H1 (cell line): ENCODE results near the gene TP53BP1. TPM values are rescaled to one million over a fixed set of nuclear protein-coding genes. Genes with fewer than 3 reads are reported as not detected.

Source experiments
- CTCF ChIA-PET: fragments of 300-600 bp; sonication (Branson Sonifier 250); formaldehyde crosslinking; loops from one replicate; lab custom pipeline; 2021; ENCODE audit not compliant: partially characterized antibody; lab: Charles Lee
- POLR2A ChIA-PET: fragments of 300-600 bp; sonication (Branson Sonifier 250); formaldehyde crosslinking; loops from one replicate; lab custom pipeline; 2021; ENCODE audit warnings: inconsistent platforms; ENCODE audit not compliant: partially characterized antibody; lab: Charles Lee
- DNase-seq, 2 experiments: peaks; one replicate each; pipeline versions ENCODE4 v3.0.0 to v3.0.0-alpha.2; 2010 to 2022; ENCODE audit warnings: low spot score in 2 of 2, low read depth in 1 of 2, mixed read lengths in 1 of 2
- FAIRE-seq: peaks from 2 replicates; lab custom pipeline; 2011; peaks lifted over from hg19 to GRCh38; lab: Jason Lieb, UNC
- H2AFZ ChIP-seq: 2 replicates; pipeline ENCODE4 v1.8.1; 2012; ENCODE audit warnings: low read length, inconsistent platforms
- H2AK5ac ChIP-seq: 2 replicates; pipeline ENCODE4 v1.6.1; 2013; ENCODE audit warnings: low read depth, low read length
- H2BK120ac ChIP-seq: replicated peaks from 2 replicates; pipeline ENCODE3; 2013; ENCODE audit warnings: low read depth, low read length, inconsistent platforms
- H2BK12ac ChIP-seq: 2 replicates; pipeline ENCODE4 v1.6.1; 2013; ENCODE audit warnings: low read depth, low read length
- H2BK15ac ChIP-seq: 2 replicates; pipeline ENCODE4 v1.6.1; 2013; ENCODE audit warnings: low read length
- H2BK20ac ChIP-seq: 2 replicates; pipeline ENCODE4 v1.6.1; 2013; ENCODE audit warnings: low read length
- H2BK5ac ChIP-seq: 2 replicates; pipeline ENCODE4 v1.6.1; 2013; ENCODE audit warnings: low read depth, low read length
- H3K14ac ChIP-seq: 2 replicates; pipeline ENCODE4 v1.6.1; 2013; ENCODE audit warnings: inconsistent platforms; ENCODE audit not compliant: insufficient read length
- H3K18ac ChIP-seq: 2 replicates; pipeline ENCODE4 v1.6.1; 2013; ENCODE audit warnings: low read length; ENCODE audit errors: extremely low read depth
- H3K23ac ChIP-seq: 2 replicates; pipeline ENCODE4 v1.6.1; 2013; ENCODE audit warnings: inconsistent platforms; ENCODE audit not compliant: insufficient read length
- H3K23me2 ChIP-seq: 2 replicates; pipeline ENCODE4 v1.6.1; 2013; ENCODE audit warnings: low read depth, low read length
- H3K27ac ChIP-seq: 2 replicates; pipeline ENCODE4 v1.6.1; 2011; ENCODE audit warnings: low read depth, low read length, inconsistent platforms
- H3K27me3 ChIP-seq, 4 experiments: replicated peaks in 1 of 4; 1 replicate in 1 of 4; 2 replicates in 3 of 4; pipeline versions ENCODE4 v1.6.1 to v1.8.1; 2011 to 2013; ENCODE audit warnings: low read length in 3 of 4, mild to moderate bottlenecking in 3 of 4, inconsistent platforms in 2 of 4, mixed read lengths in 2 of 4, moderate library complexity in 1 of 4; ENCODE audit not compliant: control insufficient read depth in 3 of 4, insufficient read depth in 3 of 4; ENCODE audit errors: extremely low read depth in 1 of 4
- H3K36me3 ChIP-seq, 4 experiments: 2 replicates each; pipeline versions ENCODE4 v1.6.1 to v1.8.1; 2011 to 2013; ENCODE audit warnings: mild to moderate bottlenecking in 4 of 4, low read length in 3 of 4, moderate library complexity in 2 of 4, control low read depth in 1 of 4, inconsistent platforms in 1 of 4; ENCODE audit not compliant: insufficient read depth in 4 of 4, control insufficient read depth in 2 of 4
- H3K4ac ChIP-seq: replicated peaks from 2 replicates; pipeline ENCODE3; 2013; ENCODE audit warnings: low read length, low read depth, mixed read lengths, inconsistent platforms; ENCODE audit not compliant: insufficient read length
- H3K4me1 ChIP-seq, 4 experiments: replicated peaks in 1 of 4; 1 replicate in 1 of 4; 2 replicates in 3 of 4; pipeline versions ENCODE4 v1.6.1 to v1.8.1; 2011 to 2013; ENCODE audit warnings: low read length in 3 of 4, inconsistent platforms in 2 of 4, mixed read lengths in 1 of 4; ENCODE audit not compliant: insufficient read depth in 4 of 4, control insufficient read depth in 3 of 4
- H3K4me2 ChIP-seq, 2 experiments: 2 replicates each; pipeline versions ENCODE4 v1.6.1 to v1.8.1; 2011 to 2013; ENCODE audit warnings: low read depth in 2 of 2, low read length in 2 of 2, control low read depth in 1 of 2, inconsistent platforms in 1 of 2, mild to moderate bottlenecking in 1 of 2; ENCODE audit not compliant: insufficient read depth in 1 of 2
- H3K4me3 ChIP-seq, 4 experiments: fragments of 200-600, 300-600 bp in 1 of 4; sonication (generic), shearing (Covaris generic), sonication (Bioruptor Twin) in 1 of 4; 2 replicates each; pipeline versions ENCODE4 v1.5.1 to v1.8.1; 2011 to 2016; ENCODE audit warnings: low read length in 4 of 4, low read depth in 3 of 4, control low read depth in 2 of 4, inconsistent platforms in 2 of 4, mild to moderate bottlenecking in 2 of 4, mixed read lengths in 1 of 4, moderate library complexity in 1 of 4; ENCODE audit not compliant: insufficient read depth in 2 of 4; ENCODE audit errors: extremely low read depth in 1 of 4
- H3K56ac ChIP-seq: replicated peaks from 2 replicates; pipeline ENCODE3; 2013; ENCODE audit warnings: low read depth, mild to moderate bottlenecking, mixed read lengths, low read length, inconsistent platforms; ENCODE audit not compliant: insufficient read length
- H3K79me1 ChIP-seq: 2 replicates; pipeline ENCODE4 v1.6.1; 2013; ENCODE audit warnings: low read depth, low read length, control low read depth
- H3K79me2 ChIP-seq, 2 experiments: 2 replicates each; pipeline versions ENCODE4 v1.6.1 to v1.8.1; 2012 to 2013; ENCODE audit warnings: low read length in 2 of 2, mild to moderate bottlenecking in 2 of 2, inconsistent platforms in 1 of 2; ENCODE audit not compliant: insufficient read depth in 2 of 2, control insufficient read depth in 1 of 2
- H3K9ac ChIP-seq, 4 experiments: replicated peaks in 1 of 4; 1 replicate in 1 of 4; 2 replicates in 3 of 4; pipeline versions ENCODE4 v1.6.1 to v1.8.1; 2011 to 2013; ENCODE audit warnings: low read depth in 3 of 4, low read length in 3 of 4, control low read depth in 2 of 4, mild to moderate bottlenecking in 2 of 4, moderate library complexity in 2 of 4, inconsistent platforms in 1 of 4; ENCODE audit errors: extremely low read depth in 1 of 4
- H3K9me3 ChIP-seq, 2 experiments: 2 replicates each; pipeline versions ENCODE4 v1.6.1 to v1.8.1; 2012 to 2013; ENCODE audit warnings: mild to moderate bottlenecking in 2 of 2, moderate library complexity in 2 of 2, control low read depth in 1 of 2, inconsistent platforms in 1 of 2, low read depth in 1 of 2, low read length in 1 of 2, mixed read lengths in 1 of 2; ENCODE audit not compliant: insufficient read depth in 2 of 2
- H4K20me1 ChIP-seq, 2 experiments: replicated peaks in 1 of 2; 2 replicates each; pipeline versions ENCODE3 to v1.8.1; 2011 to 2013; ENCODE audit warnings: inconsistent platforms in 2 of 2, low read length in 2 of 2, mild to moderate bottlenecking in 1 of 2; ENCODE audit not compliant: insufficient read depth in 2 of 2, control insufficient read depth in 1 of 2
- H4K5ac ChIP-seq: 2 replicates; pipeline ENCODE4 v1.6.1; 2013; ENCODE audit warnings: low read length, low read depth, mixed read lengths, inconsistent platforms; ENCODE audit not compliant: insufficient read length
- H4K8ac ChIP-seq: 2 replicates; pipeline ENCODE4 v1.8.0; 2013; ENCODE audit warnings: mild to moderate bottlenecking, moderate library complexity, low read length, inconsistent platforms; ENCODE audit not compliant: insufficient read depth; ENCODE audit errors: extremely low read depth
- H4K91ac ChIP-seq: replicated peaks from 2 replicates; pipeline ENCODE3; 2013; ENCODE audit warnings: low read length, mixed read lengths, inconsistent platforms; ENCODE audit not compliant: insufficient read length
- ASH2L ChIP-seq: fragments of 200-600, 300-600 bp; sonication (generic); IDR thresholded peaks from one replicate; pipeline ENCODE4 v1.7.1; 2017; ENCODE audit warnings: low read length
- BACH1 ChIP-seq: IDR thresholded peaks from 2 replicates; pipeline ENCODE4 v1.6.1; 2012; ENCODE audit warnings: low read length, improper control_type of control experiment
- CHD1 ChIP-seq: IDR thresholded peaks from 2 replicates; pipeline ENCODE4 v1.6.1; 2012; ENCODE audit warnings: low read depth, low read length, improper control_type of control experiment
- CTBP2 ChIP-seq: IDR thresholded peaks from 2 replicates; pipeline ENCODE4 v1.7.0; 2011; ENCODE audit warnings: borderline replicate concordance, mild to moderate bottlenecking, moderate library complexity, mixed read lengths, low read length; ENCODE audit not compliant: insufficient read depth, insufficient read length
- HDAC2 ChIP-seq, 2 experiments: fragments of 300-600 bp in 1 of 2; sonication (generic) in 1 of 2; IDR thresholded peaks; 2 replicates each; pipeline ENCODE4 v1.6.1; 2011 to 2012; ENCODE audit warnings: low read depth in 2 of 2, low read length in 2 of 2, mild to moderate bottlenecking in 2 of 2, moderate library complexity in 2 of 2, borderline replicate concordance in 1 of 2, inconsistent platforms in 1 of 2
- JUN ChIP-seq: IDR thresholded peaks from 2 replicates; pipeline ENCODE4 v1.6.1; 2011; ENCODE audit warnings: low read depth, mild to moderate bottlenecking, improper control_type of control experiment, low read length
- KDM1A ChIP-seq: fragments of 200-600, 300-600 bp; sonication (generic); IDR thresholded peaks from 2 replicates; pipeline ENCODE4 v1.7.1; 2016; ENCODE audit warnings: mild to moderate bottlenecking, low read length, borderline replicate concordance
- SIN3A ChIP-seq, 2 experiments: IDR thresholded peaks in 1 of 2; conservative IDR thresholded peaks in 1 of 2; 2 replicates each; pipeline ENCODE4 v1.6.1; 2011 to 2012; ENCODE audit warnings: low read length in 2 of 2, improper control_type of control experiment in 1 of 2, low read depth in 1 of 2, mild to moderate bottlenecking in 1 of 2
- SP4 ChIP-seq: IDR thresholded peaks from 2 replicates; pipeline ENCODE4 v1.6.1; 2012; ENCODE audit warnings: low read length, inconsistent platforms
- SUZ12 ChIP-seq: fragments of 200-600 bp; sonication (generic); IDR thresholded peaks from 2 replicates; pipeline ENCODE4 v1.6.1; 2012; ENCODE audit warnings: mild to moderate bottlenecking, inconsistent platforms, low read length, moderate library complexity, mixed read lengths
- WGBS, 2 experiments: shearing (Covaris generic) in 1 of 2; methylation state at CpG; one replicate each; pipeline versions ENCODE4 v1.1.6 to v1.1.7; 2013 to 2015; ENCODE audit warnings: low lambda C conversion rate in 2 of 2, mixed read lengths in 2 of 2, inconsistent platforms in 1 of 2, low coverage in 1 of 2, missing lambda C conversion rate in 1 of 2; ENCODE audit not compliant: insufficient replicate concordance in 2 of 2, insufficient coverage in 1 of 2, insufficient read length in 1 of 2; ENCODE audit errors: extremely low coverage in 1 of 2, missing lambda C conversion rate in 1 of 2; 5-methylcytosine and 5-hydroxymethylcytosine counted together
- polyA plus RNA-seq, 7 experiments: library from polyadenylated mRNA; depleted of rRNA in 3 of 7; stranded (reverse) in 5 of 7; unstranded in 2 of 7; fragments of >200 nt in 5 of 7; fragments of 200-250 nt in 2 of 7; gene quantifications; 1 replicate in 5 of 7; 2 replicates in 1 of 7; 4 replicates in 1 of 7; pipeline versions ENCODE4 v1.2.1 to v1.2.3, GENCODE V29; 2011 to 2013; ENCODE audit warnings: missing spikeins in 2 of 7, mixed read lengths in 2 of 7
- total RNA-seq: library from RNA; stranded (reverse); fragmentation: NEBNext Ultra II Directional; extraction: Animal tissue kit (Norgen Biotek cat#: 25700); gene quantifications from 2 replicates; pipeline ENCODE4 v1.2.1, GENCODE V29; 2021
- TF ChIP-seq, protein P1 (sequence below): IDR thresholded peaks from 2 replicates; pipeline ENCODE4 v1.6.1; 2012; ENCODE audit warnings: inconsistent platforms

Gene TP53BP1
- total and polyA plus RNA-seq, 2 of the 8 experiments (the other 6 are each of a cell fraction or from before 2014, with no cell fraction given): 34.1 to 63.6 TPM

DNA sequence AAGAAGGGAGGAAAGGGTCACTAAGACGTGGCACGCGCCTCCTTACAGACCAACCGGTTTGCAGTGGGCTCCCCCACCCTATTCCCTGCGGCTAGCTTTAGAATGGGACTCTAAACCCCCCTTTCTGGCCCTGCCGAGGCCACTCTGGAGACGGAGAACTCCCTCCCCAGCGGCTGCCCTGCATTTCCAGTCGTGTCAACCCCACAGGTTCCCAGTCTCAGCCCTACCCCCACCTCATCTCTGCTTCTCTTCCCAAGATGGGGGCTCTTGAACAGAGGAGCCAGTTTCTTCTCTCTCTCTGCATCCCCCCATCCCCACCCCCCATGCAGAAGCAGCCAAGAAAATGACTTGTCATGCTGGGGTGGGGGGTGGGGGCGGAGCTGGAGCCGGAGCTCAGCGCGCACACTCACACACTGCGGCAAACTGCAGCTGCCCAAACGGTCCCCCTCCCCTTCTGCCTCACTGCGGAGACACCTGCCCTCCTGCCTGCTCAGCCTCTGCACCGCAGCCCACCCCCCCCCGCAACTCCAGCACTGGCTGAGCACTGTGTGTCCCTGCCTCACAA, 25.3 kb upstream of the TP53BP1 start:
- Histone ChIP-seq H3K4me1 (peaks cover 11 to 21% (median 13%) of the 10 kb centered on the region in 4 experiments; a peak in 6 of 7 replicates), H4K91ac (no peak overlapping the region), H3K18ac (no peak overlapping the region), H2BK120ac (no peak overlapping the region), H2BK15ac (no peak overlapping the region), H2BK12ac (no peak overlapping the region), H2BK20ac (no peak overlapping the region), H3K9me3 (no peaks in the 10 kb centered on the region), H3K23me2 (peaks cover 15% of the 10 kb centered on the region; the same call in 1 of the 2 replicates), H3K4me2 (peak overlapping the region; percentile 78 to 92), H3K9ac (no peak overlapping the region; a peak in 1 of 7 replicates), H3K79me1 (no peaks in the 10 kb centered on the region), H4K8ac (peak overlapping the region; percentile 37), H4K5ac (no peak overlapping the region), H3K27me3 (peaks cover 0 to 33% (median 24%) of the 10 kb centered on the region in 4 experiments; a peak in 6 of 7 replicates), H3K56ac (no peak overlapping the region), H3K23ac (no peak overlapping the region), H3K79me2 (no peaks in the 10 kb centered on the region), H3K4ac (no peak overlapping the region), H3K36me3 (no peaks in the 10 kb centered on the region), H2AK5ac (no peak overlapping the region), H3K14ac (no peak overlapping the region), H2AFZ (no peak overlapping the region), H4K20me1 (no peaks in the 10 kb centered on the region), H3K27ac (no peak overlapping the region), H2BK5ac (no peak overlapping the region), H3K4me3 (peak overlapping the region; percentile 41 to 72 (median 52))
- CTCF ChIA-PET: interaction anchor here (1.5 to 9.4 kb wide), 4 partner anchors 9 to 146 kb away, joined by 3 to 121 read pairs (median 12); partner anchors contain the start of gene TP53BP1
- DNase-seq (peak in 1 of 2 experiments; percentile 62), FAIRE-seq (no peak)
- 3% methylated on average over 10 of the region's 18 CpGs; no CpG with 5 or more reads in 1 of the 2 experiments for WGBS, 2 experiments
- POLR2A ChIA-PET: interaction anchor here (0.7 to 2.3 kb wide), 5 partner anchors 8 to 34 kb away, joined by 3 to 8 read pairs (median 4); no protein-coding TSS in a partner anchor
- TF ChIP-seq ASH2L: peak; percentile 92
- TF ChIP-seq SIN3A (conservative IDR thresholded peaks at IDR 0.05 in 1 of 2, IDR thresholded peaks at IDR 0.05 in 1 of 2; ENCODE audit: low read depth in 1 of 2, low read length in 2 of 2): peak in 1 of 2 experiments; percentile 11; a peak in 1 of 4 replicates
- no peak for TF ChIP-seq CHD1
- TF ChIP-seq SUZ12: peak; percentile 35; the same call in 1 of the 2 replicates
- TF ChIP-seq BACH1: peak; percentile 83
- TF ChIP-seq CTBP2: peak; percentile 86
- 0 out of 2 replicates have a peak, but pooled peaks have one; percentile 44 for TF ChIP-seq KDM1A
- peak in 1 of 2 experiments; percentile 61; a peak in 1 of 4 replicates for TF ChIP-seq HDAC2 (IDR thresholded peaks at IDR 0.05; ENCODE audit: borderline replicate concordance in 1 of 2, low read depth in 2 of 2, low read length in 2 of 2)
- TF ChIP-seq, protein P1, sequence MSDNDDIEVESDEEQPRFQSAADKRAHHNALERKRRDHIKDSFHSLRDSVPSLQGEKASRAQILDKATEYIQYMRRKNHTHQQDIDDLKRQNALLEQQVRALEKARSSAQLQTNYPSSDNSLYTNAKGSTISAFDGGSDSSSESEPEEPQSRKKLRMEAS: peak; percentile 14; the same call in 1 of the 2 replicates
- 0 out of 2 replicates have a peak, but pooled peaks have one; percentile 41 for TF ChIP-seq SP4
- TF ChIP-seq JUN: no peak
